Right ventricle myocardium superior (tissue), 1 donor: ENCODE measurements around the gene CADM4. TPM values are rescaled to one million over a fixed set of nuclear protein-coding genes. Genes with fewer than 3 reads are reported as not detected.

Experiments used
- ATAC-seq: fragments of 200-7000 bp; cut with Tn5 transposase; one replicate; pipeline ENCODE4 v1.9.1; 2020; ENCODE audit warnings: mild to moderate bottlenecking; ENCODE audit not compliant: poor library complexity
- DNase-seq: peaks from one replicate; pipeline ENCODE4 v3.0.0-alpha.2; 2020
- intact Hi-C: fragments of 100-400 bp; cut with DNase I; formaldehyde crosslinking; loops from one replicate; pipeline ENCODE4 v1.11.2; 2022
- total RNA-seq: library from RNA; stranded (reverse); fragmentation: NEBNext Ultra II Directional; extraction: Animal tissue kit (Norgen Biotek cat#: 25700); gene quantifications from one replicate; pipeline ENCODE4 v1.2.1, GENCODE V29; 2021
- donor health status: DM: no; HTN: yes; CAD: no; lungs with severe emphysema.

Gene CADM4
- total RNA-seq, 1 donor from 2014 or later = 8.0 TPM

- ATAC-seq = no peak
- no peak for DNase-seq
- intact Hi-C loops = no loop called here
These were observed 65.1 kb downstream of the CADM4 start for GRCh38 chr19:43574424-43575155.

Other genes with a start within 250 kb of the CADM4 start
- not detected for gene TEX101, start 225.0 kb downstream of the CADM4 start, total RNA-seq
- gene LYPD3, start 174.2 kb downstream of the CADM4 start, total RNA-seq = 0.16 TPM
- gene PHLDB3, start 135.1 kb downstream of the CADM4 start, total RNA-seq = 6.2 TPM
- gene ETHE1, start 112.6 kb downstream of the CADM4 start, total RNA-seq = 14.7 TPM
- gene ZNF575, start 106.7 kb downstream of the CADM4 start, total RNA-seq = 1.5 TPM
- 12.4 TPM for gene XRCC1, start 64.3 kb downstream of the CADM4 start, total RNA-seq
- gene PINLYP, start 64.0 kb downstream of the CADM4 start, total RNA-seq = 0.46 TPM
- 16.7 TPM for gene IRGQ, start 43.7 kb downstream of the CADM4 start, total RNA-seq
- 12.3 TPM for gene ZNF576, start 43.3 kb downstream of the CADM4 start, total RNA-seq
- gene SRRM5, start 27.8 kb downstream of the CADM4 start, total RNA-seq = 0.13 TPM
- gene ZNF428, start 20.2 kb downstream of the CADM4 start, total RNA-seq = 32.5 TPM
- 3.4 TPM for gene PLAUR, start 30.3 kb upstream of the CADM4 start, total RNA-seq
- not detected for gene IRGC, start 76.2 kb upstream of the CADM4 start, total RNA-seq
- 15.7 TPM for gene SMG9, start 115.1 kb upstream of the CADM4 start, total RNA-seq
- 0.19 TPM for gene KCNN4, start 141.1 kb upstream of the CADM4 start, total RNA-seq
- 0.89 TPM for gene LYPD5, start 162.6 kb upstream of the CADM4 start, total RNA-seq
- gene ZNF283, start 187.5 kb upstream of the CADM4 start, total RNA-seq = 9.0 TPM
- 7.6 TPM for gene ZNF404, start 244.1 kb upstream of the CADM4 start, total RNA-seq